ENCODE measurements around the gene TBPL2.

The TBPL2 gene

GRCh38 chr14:55382483-55382882 lies 57.9 kb downstream of the TBPL2 start:
- Histone ChIP-seq H3K4me1 (no peaks in the 10 kb centered on the region), H3K27me3 (ENCODE audit: control insufficient read depth, insufficient read depth, low read length) (no peaks in the 10 kb centered on the region), H3K9me3 (ENCODE audit: control insufficient read depth, low read length) (no peaks in the 10 kb centered on the region), H3K36me3 (ENCODE audit: control insufficient read depth, insufficient read depth, low read length) (no peaks in the 10 kb centered on the region), H3K9ac (no peak overlapping the region), H2AFZ (no peak overlapping the region), H3K4me2 (ENCODE audit: low read length) (no peak overlapping the region), H3K4me3 (ENCODE audit: low read depth, low read length) (no peak overlapping the region), H3K27ac (no peak overlapping the region), H3K79me2 (no peaks in the 10 kb centered on the region)
- TF ChIP-seq CTCF (IDR thresholded peaks at IDR 0.05): no peak

- H3K36me3 ChIP-seq (ENCODE audit: control insufficient read depth, insufficient read depth, low read length): no peaks in the 10 kb centered on the region
- H3K27me3 ChIP-seq (ENCODE audit: control insufficient read depth, insufficient read depth, low read length): no peaks in the 10 kb centered on the region
- no peak overlapping the region for H3K4me2 ChIP-seq (ENCODE audit: low read length)
- H3K4me3 ChIP-seq (ENCODE audit: low read depth, low read length): no peak overlapping the region
- H3K79me2 ChIP-seq: no peaks in the 10 kb centered on the region
- no peak overlapping the region for H3K9ac ChIP-seq
- H3K27ac ChIP-seq: no peak overlapping the region
- H3K9me3 ChIP-seq (ENCODE audit: control insufficient read depth, low read length): no peaks in the 10 kb centered on the region
- no peak for TF ChIP-seq CTCF (IDR thresholded peaks at IDR 0.05)
- no peaks in the 10 kb centered on the region for H3K4me1 ChIP-seq
- no peak overlapping the region for H2AFZ ChIP-seq
These were observed 58.9 kb downstream of the TBPL2 start for GRCh38 chr14:55381561-55381960.

GRCh38 chr14:55381040-55381439 lies 59.4 kb downstream of the TBPL2 start:
- Histone ChIP-seq H3K4me1 (no peaks in the 10 kb centered on the region), H3K36me3 (ENCODE audit: control insufficient read depth, insufficient read depth, low read length) (no peaks in the 10 kb centered on the region), H3K27me3 (ENCODE audit: control insufficient read depth, insufficient read depth, low read length) (no peaks in the 10 kb centered on the region), H3K4me2 (ENCODE audit: low read length) (no peak overlapping the region), H3K9me3 (ENCODE audit: control insufficient read depth, low read length) (no peaks in the 10 kb centered on the region), H2AFZ (no peak overlapping the region), H3K4me3 (ENCODE audit: low read depth, low read length) (no peak overlapping the region), H3K79me2 (no peaks in the 10 kb centered on the region), H3K9ac (no peak overlapping the region), H3K27ac (no peak overlapping the region)
- TF ChIP-seq CTCF (IDR thresholded peaks at IDR 0.05): no peak

DNA sequence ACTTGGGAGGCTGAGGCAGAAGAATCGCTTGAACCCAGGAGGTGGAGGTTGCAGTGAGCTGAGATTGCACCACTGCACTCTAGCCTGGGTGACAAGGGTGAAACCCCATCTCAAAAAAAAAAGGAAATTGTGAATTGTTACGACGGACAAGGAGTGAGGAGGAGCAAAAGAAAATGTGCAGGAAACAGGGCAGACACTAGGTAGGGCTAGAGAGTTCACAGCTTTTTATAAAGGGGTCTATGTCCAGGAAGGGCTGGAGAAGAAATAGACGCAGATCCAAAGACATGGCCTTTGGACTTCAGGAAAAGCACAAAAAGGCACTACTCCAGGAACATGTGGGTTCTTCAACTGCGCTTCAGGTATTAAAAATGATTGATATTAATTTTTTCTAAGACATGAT lies 63.2 kb downstream of the TBPL2 start:
- Histone ChIP-seq H3K4me2 (ENCODE audit: low read length) (no peak overlapping the region), H3K27ac (no peak overlapping the region), H3K27me3 (ENCODE audit: control insufficient read depth, insufficient read depth, low read length) (no peaks in the 10 kb centered on the region), H2AFZ (no peak overlapping the region), H3K9ac (no peak overlapping the region), H3K4me1 (no peaks in the 10 kb centered on the region), H3K79me2 (no peaks in the 10 kb centered on the region), H3K4me3 (ENCODE audit: low read depth, low read length) (no peak overlapping the region), H3K9me3 (ENCODE audit: control insufficient read depth, low read length) (no peaks in the 10 kb centered on the region), H3K36me3 (ENCODE audit: control insufficient read depth, insufficient read depth, low read length) (no peaks in the 10 kb centered on the region)
- TF ChIP-seq CTCF (IDR thresholded peaks at IDR 0.05): no peak

DNA sequence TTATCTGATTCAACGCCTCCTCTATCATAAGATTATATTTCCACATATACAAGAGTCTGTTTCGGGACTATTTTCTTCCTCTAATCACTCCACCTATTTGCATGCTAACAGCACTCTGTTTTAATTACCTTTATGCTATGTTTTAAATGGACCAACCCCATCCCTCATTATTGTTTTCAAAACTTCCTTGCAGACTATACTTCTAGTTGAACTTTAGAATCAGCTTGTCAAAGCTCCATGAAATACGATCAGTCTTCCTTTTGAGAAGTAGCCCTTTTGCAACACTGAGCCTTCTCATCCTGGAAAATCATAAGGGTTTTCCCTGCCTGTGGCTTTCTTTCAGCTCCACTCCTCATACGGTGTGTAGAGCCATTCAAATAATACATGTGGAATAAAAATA lies 65.6 kb downstream of the TBPL2 start:
- Histone ChIP-seq H3K79me2 (no peaks in the 10 kb centered on the region), H3K9ac (no peak overlapping the region), H3K4me1 (no peaks in the 10 kb centered on the region), H3K4me2 (ENCODE audit: low read length) (no peak overlapping the region), H3K4me3 (ENCODE audit: low read depth, low read length) (no peak overlapping the region), H3K27ac (no peak overlapping the region), H3K9me3 (ENCODE audit: control insufficient read depth, low read length) (no peaks in the 10 kb centered on the region), H3K36me3 (ENCODE audit: control insufficient read depth, insufficient read depth, low read length) (no peaks in the 10 kb centered on the region), H2AFZ (no peak overlapping the region), H3K27me3 (ENCODE audit: control insufficient read depth, insufficient read depth, low read length) (no peaks in the 10 kb centered on the region)
- TF ChIP-seq CTCF (IDR thresholded peaks at IDR 0.05): no peak
